Activated T-cell treated with anti-CD3 and anti-CD28 coated beads, Interleukin-2, amount 50 U/mL, for 24 hours (primary cell): ENCODE results near the gene NCOA1.
"Not testable (repeated sequence)": the region's sequence is repeated elsewhere in the genome, so short reads cannot be mapped to it uniquely, and the experiment has no call there.

Experiments
- DNase-seq: peaks from one replicate; pipeline ENCODE4 v3.0.0-alpha.2; 2020
- H3K27ac Mint-ChIP-seq: 2 replicates; pipeline ENCODE4 v1.8.0; 2020; ENCODE audit warnings: mild to moderate bottlenecking, mixed read lengths
- H3K27me3 Mint-ChIP-seq: 2 replicates; pipeline ENCODE4 v1.8.0; 2020; ENCODE audit warnings: mixed read lengths
- H3K36me3 Mint-ChIP-seq: 2 replicates; pipeline ENCODE4 v1.8.0; 2020; ENCODE audit warnings: low read depth, mixed read lengths
- H3K4me1 Mint-ChIP-seq: 2 replicates; pipeline ENCODE4 v1.8.0; 2020; ENCODE audit warnings: low read depth, mixed read lengths
- H3K4me3 Mint-ChIP-seq: 2 replicates; pipeline ENCODE4 v1.8.0; 2020; ENCODE audit warnings: mild to moderate bottlenecking, moderate library complexity, mixed read lengths
- H3K9me3 Mint-ChIP-seq: 2 replicates; pipeline ENCODE4 v1.8.0; 2020; ENCODE audit warnings: mixed read lengths

NCOA1 gene

GRCh38 chr2:24792542-24792873 lies 301.5 kb downstream of the NCOA1 start:
- peak overlapping the region; percentile 100 for H3K27ac Mint-ChIP-seq
- H3K36me3 Mint-ChIP-seq, result peaks cover 68% of the 10 kb centered on the region
- H3K4me3 Mint-ChIP-seq, result peak overlapping the region; percentile 98
- peaks cover 33% of the 10 kb centered on the region for H3K4me1 Mint-ChIP-seq
- no peaks in the 10 kb centered on the region for H3K27me3 Mint-ChIP-seq
- no peaks in the 10 kb centered on the region for H3K9me3 Mint-ChIP-seq
- no peak for DNase-seq

GRCh38 chr2:24792874-24793760 lies 302.1 kb downstream of the NCOA1 start, which contains the start of the genes CENPO and PTRHD1:
Gene CENPO, plus strand, starts transcription at chr2:24793425. Its CDS starts 495 bp downstream, at chr2:24793920.
Gene PTRHD1, minus strand, starts transcription at chr2:24793391. Its CDS starts 14 bp downstream, at chr2:24793377.
- H3K36me3 Mint-ChIP-seq, result peaks cover 74% of the 10 kb centered on the region
- H3K27ac Mint-ChIP-seq, result peak within 1 kb of the TSS; percentile 100
- DNase-seq, result peak; percentile 98
- H3K4me1 Mint-ChIP-seq, result peaks cover 39% of the 10 kb centered on the region
- H3K27me3 Mint-ChIP-seq, result no peaks in the 10 kb centered on the region
- peak within 1 kb of the TSS; percentile 98 for H3K4me3 Mint-ChIP-seq
- H3K9me3 Mint-ChIP-seq, result no peaks in the 10 kb centered on the region

DNA sequence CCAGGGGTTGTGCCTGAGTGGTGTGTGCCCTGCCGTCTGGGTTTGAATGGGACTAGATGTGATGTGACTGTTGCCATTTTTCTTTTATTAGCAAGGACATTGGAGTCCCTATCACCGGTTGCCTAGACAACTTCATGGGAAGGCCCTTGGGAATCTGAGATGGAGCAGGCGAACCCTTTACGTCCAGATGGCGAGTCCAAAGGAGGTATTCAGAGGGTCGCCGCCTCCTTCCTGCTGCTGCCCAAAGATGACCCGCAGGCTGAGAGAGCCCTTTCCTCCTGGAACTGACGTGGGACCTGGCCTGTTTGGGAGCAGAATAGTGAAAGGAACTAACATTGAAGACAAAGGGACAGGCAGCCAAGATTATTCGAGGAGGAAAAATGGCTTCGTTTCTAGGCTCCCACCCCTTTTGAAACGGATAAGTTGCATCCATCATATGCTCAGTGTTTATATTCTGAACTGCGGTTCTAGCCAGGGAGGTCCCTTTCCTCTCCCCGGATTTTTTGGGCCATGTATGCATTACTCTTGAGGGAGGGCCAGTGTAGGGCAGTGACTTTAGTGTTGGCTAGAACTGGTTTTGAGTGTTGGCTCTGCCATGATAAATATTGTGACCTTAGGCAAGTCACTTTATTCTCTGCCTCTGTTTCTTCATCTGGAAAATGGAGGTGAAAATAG lies 302.8 kb downstream of the NCOA1 start:
- H3K27ac Mint-ChIP-seq, result peak overlapping the region; percentile 100
- peaks cover 40% of the 10 kb centered on the region for H3K4me1 Mint-ChIP-seq
- DNase-seq, result no peak
- H3K36me3 Mint-ChIP-seq, result peaks cover 80% of the 10 kb centered on the region
- no peaks in the 10 kb centered on the region for H3K27me3 Mint-ChIP-seq
- no peaks in the 10 kb centered on the region for H3K9me3 Mint-ChIP-seq
- peak overlapping the region; percentile 98 for H3K4me3 Mint-ChIP-seq

DNA sequence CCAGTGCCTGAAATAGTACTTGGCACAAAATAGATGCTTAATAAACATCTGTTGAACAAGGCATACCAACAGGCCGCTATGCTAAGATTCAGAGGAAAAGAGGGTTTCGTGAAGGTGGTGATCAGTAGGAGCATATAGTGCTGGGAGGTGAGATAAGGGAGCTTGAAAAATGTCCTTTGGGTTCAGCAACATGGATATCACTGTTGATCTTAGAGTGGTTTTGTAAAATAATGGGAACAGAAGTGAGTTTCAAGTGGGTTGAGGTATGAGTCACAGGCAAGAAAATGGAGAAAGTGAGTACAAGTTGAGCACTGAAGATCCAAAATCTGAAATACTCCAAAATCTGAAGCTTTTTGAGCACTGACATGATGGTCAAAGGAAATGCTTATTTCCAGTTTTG lies 306.6 kb downstream of the NCOA1 start:
- no peaks in the 10 kb centered on the region for H3K9me3 Mint-ChIP-seq
- no peak overlapping the region for H3K27ac Mint-ChIP-seq
- no peaks in the 10 kb centered on the region for H3K27me3 Mint-ChIP-seq
- H3K36me3 Mint-ChIP-seq, result peaks cover 95% of the 10 kb centered on the region
- no peak for DNase-seq
- H3K4me1 Mint-ChIP-seq, result peaks cover 32% of the 10 kb centered on the region
- no peak overlapping the region for H3K4me3 Mint-ChIP-seq

GRCh38 chr2:24800487-24800886 lies 309.4 kb downstream of the NCOA1 start:
- H3K27ac Mint-ChIP-seq, DNase-seq, H3K4me3 Mint-ChIP-seq, H3K9me3 Mint-ChIP-seq, H3K27me3 Mint-ChIP-seq: not testable (repeated sequence)
- Mint-ChIP-seq H3K4me1 (peaks cover 20% of the 10 kb centered on the region), H3K36me3 (peaks cover 90% of the 10 kb centered on the region)

- not testable (repeated sequence) for H3K27ac Mint-ChIP-seq, H3K27me3 Mint-ChIP-seq, H3K4me3 Mint-ChIP-seq, H3K9me3 Mint-ChIP-seq, DNase-seq
- Mint-ChIP-seq H3K4me1 (peaks cover 21% of the 10 kb centered on the region), H3K36me3 (peaks cover 71% of the 10 kb centered on the region)
Observed at GRCh38 chr2:24805811-24806660, 315.0 kb downstream of the NCOA1 start.

DNA sequence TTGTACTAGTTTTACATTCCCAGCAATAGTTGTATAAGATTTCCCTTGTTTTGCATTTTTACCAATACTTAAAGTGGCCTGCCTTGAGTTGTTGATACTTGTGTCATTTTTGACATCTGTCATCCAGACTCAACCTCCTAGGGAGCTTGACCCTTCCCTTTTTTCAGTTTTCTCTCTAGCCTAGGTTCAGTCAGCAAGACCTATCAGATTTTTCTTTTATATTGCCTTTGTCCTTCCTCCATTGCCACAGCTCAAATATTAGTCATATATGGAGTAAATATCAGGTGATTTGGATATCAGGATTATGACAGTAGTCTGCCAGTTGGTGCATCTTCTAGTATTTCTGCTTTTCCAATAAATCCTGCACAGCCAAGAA lies 315.6 kb downstream of the NCOA1 start:
- no peaks in the 10 kb centered on the region for H3K9me3 Mint-ChIP-seq

GRCh38 chr2:24809316-24810007 lies 318.4 kb downstream of the NCOA1 start:
- Mint-ChIP-seq H3K27ac (no peak overlapping the region), H3K9me3 (no peaks in the 10 kb centered on the region), H3K4me1 (peaks cover 18% of the 10 kb centered on the region), H3K36me3 (peaks cover 71% of the 10 kb centered on the region), H3K4me3 (no peak overlapping the region), H3K27me3 (no peaks in the 10 kb centered on the region)
- no peak for DNase-seq

More for the DNA sequence above, 315.6 kb downstream of the NCOA1 start:
- no peaks in the 10 kb centered on the region for H3K27me3 Mint-ChIP-seq
- no peak overlapping the region for H3K4me3 Mint-ChIP-seq
- H3K4me1 Mint-ChIP-seq, result peaks cover 21% of the 10 kb centered on the region
- H3K27ac Mint-ChIP-seq, result peak overlapping the region; percentile 9
- DNase-seq, result no peak
- H3K36me3 Mint-ChIP-seq, result peaks cover 68% of the 10 kb centered on the region

DNA sequence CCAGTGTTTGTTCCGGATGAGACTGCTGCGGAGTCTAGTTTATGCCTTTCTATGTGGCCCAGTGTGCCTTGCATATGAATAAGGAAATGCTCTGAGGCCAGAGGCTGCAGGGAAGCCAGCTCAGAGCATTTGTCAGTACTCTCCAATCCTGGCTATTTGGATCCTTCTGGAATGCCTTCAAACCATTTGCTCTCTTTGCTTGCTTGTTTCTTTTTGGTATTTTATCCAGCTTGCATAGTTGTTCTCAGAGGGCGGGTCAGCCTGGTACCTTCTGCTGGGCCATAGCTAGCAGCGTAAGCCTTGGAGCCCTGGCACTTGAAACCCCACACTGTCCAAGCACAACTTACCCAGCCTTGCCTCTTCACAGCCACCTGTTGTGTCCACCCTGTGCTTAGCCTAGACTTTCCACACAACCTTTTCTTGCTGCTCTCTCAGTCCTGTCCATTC lies 322.7 kb downstream of the NCOA1 start:
- Mint-ChIP-seq H3K4me1 (peaks cover 8% of the 10 kb centered on the region), H3K27me3 (no peaks in the 10 kb centered on the region), H3K36me3 (peaks cover 75% of the 10 kb centered on the region), H3K4me3 (no peak overlapping the region), H3K9me3 (no peaks in the 10 kb centered on the region), H3K27ac (no peak overlapping the region)
- DNase-seq, result no peak

- Mint-ChIP-seq H3K27me3 (no peaks in the 10 kb centered on the region), H3K27ac (no peak overlapping the region), H3K4me3 (no peak overlapping the region), H3K36me3 (peaks cover 78% of the 10 kb centered on the region), H3K4me1 (peaks cover 6% of the 10 kb centered on the region), H3K9me3 (no peaks in the 10 kb centered on the region)
- no peak for DNase-seq
Observed at GRCh38 chr2:24814516-24814915, 323.5 kb downstream of the NCOA1 start.

- Mint-ChIP-seq H3K9me3 (no peaks in the 10 kb centered on the region), H3K27me3 (no peaks in the 10 kb centered on the region)
Observed at GRCh38 chr2:24815171-24815570, 324.1 kb downstream of the NCOA1 start.

DNA sequence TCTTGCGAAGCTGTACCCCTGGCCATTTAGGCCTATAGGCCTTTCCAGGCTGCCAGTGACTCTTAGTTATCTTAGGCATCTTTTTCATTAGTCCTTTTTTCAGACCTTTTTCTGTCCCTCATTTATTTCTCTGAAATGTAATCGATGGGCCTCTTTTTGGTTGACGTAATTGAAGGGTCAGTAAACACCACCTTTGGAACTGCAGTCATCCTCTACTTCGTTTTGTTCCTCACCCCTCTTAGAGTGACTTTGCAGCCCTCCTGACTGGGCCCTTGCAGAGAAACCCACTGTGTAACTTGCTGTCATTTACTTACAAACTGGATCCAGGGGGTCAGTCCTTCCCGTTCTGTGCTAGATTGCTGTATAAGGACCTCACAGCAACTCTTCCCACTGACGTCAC lies 325.4 kb downstream of the NCOA1 start:
- Mint-ChIP-seq H3K27ac (no peak overlapping the region), H3K9me3 (no peaks in the 10 kb centered on the region), H3K4me1 (peaks cover 4% of the 10 kb centered on the region), H3K27me3 (no peaks in the 10 kb centered on the region), H3K36me3 (peaks cover 93% of the 10 kb centered on the region), H3K4me3 (no peak overlapping the region)
- DNase-seq, result no peak

More at GRCh38 chr2:24815171-24815570, 324.1 kb downstream of the NCOA1 start:
- Mint-ChIP-seq H3K27ac (peak overlapping the region; percentile 13), H3K4me1 (peaks cover 4% of the 10 kb centered on the region), H3K36me3 (peaks cover 82% of the 10 kb centered on the region), H3K4me3 (no peak overlapping the region)
- DNase-seq, result no peak

GRCh38 chr2:24816884-24817283 lies 325.8 kb downstream of the NCOA1 start:
- no peak for DNase-seq
- peaks cover 95% of the 10 kb centered on the region for H3K36me3 Mint-ChIP-seq
- H3K27ac Mint-ChIP-seq, result peak overlapping the region; percentile 12
- peaks cover 4% of the 10 kb centered on the region for H3K4me1 Mint-ChIP-seq
- H3K27me3 Mint-ChIP-seq, result no peaks in the 10 kb centered on the region
- H3K9me3 Mint-ChIP-seq, result no peaks in the 10 kb centered on the region
- no peak overlapping the region for H3K4me3 Mint-ChIP-seq

DNA sequence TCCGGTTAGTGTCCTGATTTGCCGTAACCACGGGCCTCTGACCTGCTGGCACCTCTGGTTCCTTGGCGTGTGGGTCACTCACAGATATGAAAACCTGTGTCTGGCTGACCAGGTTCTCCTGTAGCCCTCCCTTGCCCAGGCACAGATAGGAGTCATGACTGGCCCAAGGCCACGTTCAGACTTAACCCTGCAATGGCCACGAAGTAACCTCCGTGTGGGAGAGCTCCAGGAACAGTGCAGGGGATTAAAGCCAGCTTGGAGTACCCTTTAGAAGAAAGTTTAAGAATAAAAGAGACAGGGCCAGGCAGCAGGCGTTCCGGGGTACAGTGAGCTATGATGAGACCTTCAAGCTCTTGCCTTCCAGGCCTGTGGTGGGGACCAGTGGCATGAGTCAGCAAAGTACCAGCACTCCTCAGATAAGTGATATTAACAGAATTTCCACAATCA lies 327.7 kb downstream of the NCOA1 start:
- H3K9me3 Mint-ChIP-seq, result no peaks in the 10 kb centered on the region
- DNase-seq, result peak; percentile 24
- peaks cover 99% of the 10 kb centered on the region for H3K36me3 Mint-ChIP-seq
- peak overlapping the region; percentile 71 for H3K27ac Mint-ChIP-seq
- no peak overlapping the region for H3K4me3 Mint-ChIP-seq
- H3K4me1 Mint-ChIP-seq, result peaks cover 4% of the 10 kb centered on the region
- no peaks in the 10 kb centered on the region for H3K27me3 Mint-ChIP-seq
